Measurements from ENCODE around the gene TSPEAR.

Gene TSPEAR

GRCh38 chr21:44711327-44712202, at the start of gene TSPEAR:
Gene TSPEAR, minus strand, starts transcription at chr21:44711572. Its CDS starts 58 bp downstream, at chr21:44711514.
- no peak for DNase-seq

GRCh38 chr21:44760376-44760775, 49.0 kb upstream of the TSPEAR start:
- no peak for DNase-seq

GRCh38 chr21:44759628-44760285, 48.4 kb upstream of the TSPEAR start:
- no peak for DNase-seq

- no peak for DNase-seq
These were observed 47.6 kb upstream of the TSPEAR start for GRCh38 chr21:44758781-44759627.

- no peak for DNase-seq
These were observed 46.8 kb upstream of the TSPEAR start for GRCh38 chr21:44758141-44758561.

- DNase-seq, result no peak
These were observed 46.4 kb upstream of the TSPEAR start for GRCh38 chr21:44757731-44758130.

GRCh38 chr21:44756423-44757185, 45.2 kb upstream of the TSPEAR start:
- DNase-seq, result no peak

- no peak for DNase-seq
These were observed 43.9 kb upstream of the TSPEAR start for GRCh38 chr21:44755227-44755626.

- no peak for DNase-seq
These were observed 42.0 kb upstream of the TSPEAR start for GRCh38 chr21:44753357-44753756.

- DNase-seq, result no peak
These were observed 41.4 kb upstream of the TSPEAR start for GRCh38 chr21:44752671-44753235.

- no peak for DNase-seq
These were observed 40.6 kb upstream of the TSPEAR start for GRCh38 chr21:44751799-44752636.

- DNase-seq, result no peak
These were observed 39.9 kb upstream of the TSPEAR start for GRCh38 chr21:44751186-44751798.

GRCh38 chr21:44750675-44751025, 39.3 kb upstream of the TSPEAR start:
- DNase-seq, result no peak

- no peak for DNase-seq
These were observed 38.6 kb upstream of the TSPEAR start for GRCh38 chr21:44749759-44750674.

GRCh38 chr21:44749116-44749758, 37.9 kb upstream of the TSPEAR start:
- no peak for DNase-seq

GRCh38 chr21:44748621-44749020, 37.2 kb upstream of the TSPEAR start:
- no peak for DNase-seq

GRCh38 chr21:44742418-44743153, 31.2 kb upstream of the TSPEAR start:
- peak; percentile 17 for DNase-seq

GRCh38 chr21:44741921-44742320, 30.5 kb upstream of the TSPEAR start:
- no peak for DNase-seq

All from CD4-positive, alpha-beta T cell treated with Interleukin-17A for 4 hours (primary cell).